CD4-positive, alpha-beta T cell treated with Interleukin-6 for 4 hours (primary cell): ENCODE measurements around the gene PDE9A.
"Not testable (repeated sequence)": the region's sequence is repeated elsewhere in the genome, so short reads cannot be mapped to it uniquely, and the experiment has no call there.

ENCODE experiments used
- DNase-seq: peaks from one replicate; pipeline ENCODE4 v3.0.0-alpha.2; 2020; ENCODE audit warnings: mixed read lengths

Gene PDE9A

GRCh38 chr21:42653231-42654061, at the start of gene PDE9A:
PDE9A (plus strand) TSS chr21:42653621; CDS start chr21:42653815, 194 bp downstream.
- peak; percentile 69 for DNase-seq

- no peak for DNase-seq
Measured at GRCh38 chr21:42607102-42607501, 46.3 kb upstream of the PDE9A start.

GRCh38 chr21:42607525-42608102, 45.8 kb upstream of the PDE9A start:
- no peak for DNase-seq

GRCh38 chr21:42608446-42608845, 45.0 kb upstream of the PDE9A start:
- DNase-seq = no peak

- no peak for DNase-seq
Measured at GRCh38 chr21:42609811-42610210, 43.6 kb upstream of the PDE9A start.

- no peak for DNase-seq
Measured at GRCh38 chr21:42611852-42612251, 41.6 kb upstream of the PDE9A start.

- no peak for DNase-seq
Measured at GRCh38 chr21:42612390-42612789, 41.0 kb upstream of the PDE9A start.

GRCh38 chr21:42613756-42614155, 39.7 kb upstream of the PDE9A start:
- no peak for DNase-seq

- peak; percentile 62 for DNase-seq
Measured at GRCh38 chr21:42614396-42614795, 39.0 kb upstream of the PDE9A start.

GRCh38 chr21:42614811-42615351, 38.5 kb upstream of the PDE9A start:
- DNase-seq = peak; percentile 63

GRCh38 chr21:42615377-42615776, 38.0 kb upstream of the PDE9A start:
- not testable (repeated sequence) for DNase-seq

- no peak for DNase-seq
Measured at GRCh38 chr21:42615924-42616323, 37.5 kb upstream of the PDE9A start.

GRCh38 chr21:42616446-42616845, 37.0 kb upstream of the PDE9A start:
- DNase-seq = peak; percentile 59

- DNase-seq = no peak
Measured at GRCh38 chr21:42616941-42617340, 36.5 kb upstream of the PDE9A start.

- no peak for DNase-seq
Measured at GRCh38 chr21:42617486-42617885, 35.9 kb upstream of the PDE9A start.

- DNase-seq = no peak
Measured at GRCh38 chr21:42618707-42619102, 34.7 kb upstream of the PDE9A start.

GRCh38 chr21:42619166-42619565, 34.3 kb upstream of the PDE9A start:
- DNase-seq = no peak

GRCh38 chr21:42619841-42620240, 33.6 kb upstream of the PDE9A start:
- no peak for DNase-seq

GRCh38 chr21:42621166-42621818, 32.1 kb upstream of the PDE9A start:
- DNase-seq = no peak

GRCh38 chr21:42621819-42622177, 31.6 kb upstream of the PDE9A start:
- no peak for DNase-seq

GRCh38 chr21:42622284-42622683, 31.1 kb upstream of the PDE9A start:
- DNase-seq = no peak

- DNase-seq = no peak
Measured at GRCh38 chr21:42623694-42624093, 29.7 kb upstream of the PDE9A start.

- DNase-seq = no peak
Measured at GRCh38 chr21:42624095-42624790, 29.2 kb upstream of the PDE9A start.
